Urinary bladder (tissue), 4 donors: ENCODE results near the gene FITM1. TPM values are rescaled to one million over a fixed set of nuclear protein-coding genes. Genes with fewer than 3 reads are reported as not detected.
A peak's percentile ranks its signal among the peaks of the same experiment; 100 is the strongest.

Experiments used
- DNase-seq: peaks from one replicate; pipeline ENCODE4 v3.0.0-alpha.2; 2015; ENCODE audit errors: extremely low spot score
- H3K27ac ChIP-seq: one replicate; pipeline ENCODE4 v1.5.1; 2013; ENCODE audit warnings: low read depth, mild to moderate bottlenecking, moderate library complexity
- H3K36me3 ChIP-seq: one replicate; pipeline ENCODE4 v1.6.1; 2013; ENCODE audit warnings: mild to moderate bottlenecking, moderate library complexity; ENCODE audit not compliant: insufficient read depth
- H3K4me1 ChIP-seq: one replicate; pipeline ENCODE4 v1.6.1; 2013; ENCODE audit warnings: mild to moderate bottlenecking, moderate library complexity; ENCODE audit not compliant: insufficient read depth
- H3K4me3 ChIP-seq: one replicate; pipeline ENCODE4 v1.5.1; 2013; ENCODE audit warnings: low read depth, low read length
- WGBS: extraction: QIAGEN DNeasy Blood & Tissue Kit; methylation state at CpG from one replicate; pipeline ENCODE4 v1.1.7; 2013; 5-methylcytosine and 5-hydroxymethylcytosine counted together
- polyA plus RNA-seq: library from polyadenylated mRNA; stranded (reverse); fragments of 200-250 nt; gene quantifications from one replicate; pipeline ENCODE4 v1.2.3, GENCODE V29; 2013
- small RNA-seq: library from RNA; depleted of rRNA; stranded (forward); fragments of <200 nt; gene quantifications from one replicate; pipeline ENCODE3, GENCODE V24; 2014
- total RNA-seq: library from RNA; depleted of rRNA; stranded (reverse); fragments of >200 nt; gene quantifications from one replicate; pipeline ENCODE4 v1.2.3, GENCODE V29; 2014
- donor health status: healthy with polysubstance abuse.
- donor health status: healthy.

The FITM1 gene
- total and polyA plus RNA-seq, 2 donors, result 0.81 to 4.2 TPM

GRCh38 chr14:24178399-24179178 is 48.1 kb downstream of the FITM1 start:
- peaks cover 2% of the 10 kb centered on the region for H3K36me3 ChIP-seq

GRCh38 chr14:24179294-24179960 is 49.0 kb downstream of the FITM1 start:
- no peak for DNase-seq
- WGBS, result 90% methylated on average over 14 of the region's 14 CpGs
- H3K36me3 ChIP-seq, result peaks cover 2% of the 10 kb centered on the region
- H3K4me1 ChIP-seq, result no peaks in the 10 kb centered on the region
- peak overlapping the region; percentile 41 for H3K27ac ChIP-seq
- H3K4me3 ChIP-seq, result no peak overlapping the region

More at GRCh38 chr14:24178399-24179178, 48.1 kb downstream of the FITM1 start:
- no peak for DNase-seq
- 93% methylated on average over 12 of the region's 12 CpGs for WGBS
- H3K27ac ChIP-seq, result no peak overlapping the region
- H3K4me1 ChIP-seq, result no peaks in the 10 kb centered on the region
- no peak overlapping the region for H3K4me3 ChIP-seq

- peaks cover 2% of the 10 kb centered on the region for H3K36me3 ChIP-seq
Measured at GRCh38 chr14:24179961-24180796, 49.7 kb downstream of the FITM1 start.

GRCh38 chr14:24181371-24182077 is 51.1 kb downstream of the FITM1 start:
- Histone ChIP-seq H3K27ac (no peak overlapping the region), H3K4me1 (no peaks in the 10 kb centered on the region), H3K36me3 (peaks cover 2% of the 10 kb centered on the region), H3K4me3 (no peak overlapping the region)
- DNase-seq, result no peak
- WGBS, result 85% methylated on average over 19 of the region's 19 CpGs

More at GRCh38 chr14:24179961-24180796, 49.7 kb downstream of the FITM1 start:
- no peak overlapping the region for H3K4me3 ChIP-seq
- 67% methylated on average over 18 of the region's 18 CpGs for WGBS
- DNase-seq, result no peak
- peak overlapping the region; percentile 43 for H3K27ac ChIP-seq
- H3K4me1 ChIP-seq, result no peaks in the 10 kb centered on the region

Small RNAs within 50 kb of the gene (small RNA-seq; reads per million reads assigned to genes)
- gene IPO4 (not detected), gene IRF9 (not detected), gene RNA5SP383 (0.09 reads per million)

Other genes starting within 250 kb of the FITM1 start
Only the 30 nearest of the 31 such genes appear.
- gene DHRS4, start 176.9 kb upstream of the FITM1 start, total RNA-seq, result 25.9 TPM
- gene DHRS4, start 176.9 kb upstream of the FITM1 start, polyA plus RNA-seq, result 53.1 TPM
- gene DHRS4L2, start 141.7 kb upstream of the FITM1 start, total RNA-seq, result 9.7 TPM
- gene DHRS4L2, start 141.7 kb upstream of the FITM1 start, polyA plus RNA-seq, result 30.7 TPM
- gene CARMIL3, start 78.7 kb upstream of the FITM1 start, total RNA-seq, result 1.5 TPM
- gene CARMIL3, start 78.7 kb upstream of the FITM1 start, polyA plus RNA-seq, result 0.33 TPM
- gene CPNE6, start 59.1 kb upstream of the FITM1 start, total RNA-seq, result 0.58 TPM
- gene CPNE6, start 59.1 kb upstream of the FITM1 start, polyA plus RNA-seq, result 1.9 TPM
- gene PCK2, start 36.3 kb upstream of the FITM1 start, total RNA-seq, result 5.3 TPM
- gene PCK2, start 36.3 kb upstream of the FITM1 start, polyA plus RNA-seq, result 23.7 TPM
- 34.0 TPM for gene DCAF11, start 15.9 kb upstream of the FITM1 start, total RNA-seq
- gene DCAF11, start 15.9 kb upstream of the FITM1 start, polyA plus RNA-seq, result 52.5 TPM
- 0.85 TPM for gene NRL, start 15.7 kb upstream of the FITM1 start, total RNA-seq
- gene NRL, start 15.7 kb upstream of the FITM1 start, polyA plus RNA-seq, result 2.9 TPM
- 78.0 TPM for gene PSME1, start 5.5 kb downstream of the FITM1 start, total RNA-seq
- 214 TPM for gene PSME1, start 5.5 kb downstream of the FITM1 start, polyA plus RNA-seq
- 5.0 TPM for gene EMC9, start 10.9 kb downstream of the FITM1 start, total RNA-seq
- 24.4 TPM for gene EMC9, start 10.9 kb downstream of the FITM1 start, polyA plus RNA-seq
- 67.9 TPM for gene PSME2, start 16.0 kb downstream of the FITM1 start, total RNA-seq
- gene PSME2, start 16.0 kb downstream of the FITM1 start, polyA plus RNA-seq, result 97.7 TPM
- gene RNF31, start 16.8 kb downstream of the FITM1 start, total RNA-seq, result 30.8 TPM
- gene RNF31, start 16.8 kb downstream of the FITM1 start, polyA plus RNA-seq, result 45.8 TPM
- gene IRF9, start 30.6 kb downstream of the FITM1 start, total RNA-seq, result 56.8 TPM
- gene IRF9, start 30.6 kb downstream of the FITM1 start, polyA plus RNA-seq, result 106 TPM
- gene REC8, start 41.4 kb downstream of the FITM1 start, total RNA-seq, result 5.8 TPM
- gene REC8, start 41.4 kb downstream of the FITM1 start, polyA plus RNA-seq, result 8.5 TPM
- gene IPO4, start 58.2 kb downstream of the FITM1 start, total RNA-seq, result 9.8 TPM
- 24.3 TPM for gene IPO4, start 58.2 kb downstream of the FITM1 start, polyA plus RNA-seq
- gene TM9SF1, start 64.8 kb downstream of the FITM1 start, total RNA-seq, result 30.4 TPM
- 48.1 TPM for gene TM9SF1, start 64.8 kb downstream of the FITM1 start, polyA plus RNA-seq
- 0.26 TPM for gene TSSK4, start 75.0 kb downstream of the FITM1 start, total RNA-seq
- gene TSSK4, start 75.0 kb downstream of the FITM1 start, polyA plus RNA-seq, result 0.11 TPM
- gene CHMP4A, start 82.8 kb downstream of the FITM1 start, total RNA-seq, result 22.5 TPM
- 111 TPM for gene CHMP4A, start 82.8 kb downstream of the FITM1 start, polyA plus RNA-seq
- 15.1 TPM for gene MDP1, start 85.4 kb downstream of the FITM1 start, total RNA-seq
- 29.1 TPM for gene MDP1, start 85.4 kb downstream of the FITM1 start, polyA plus RNA-seq
- gene NEDD8, start 101.7 kb downstream of the FITM1 start, total RNA-seq, result 73.8 TPM
- gene NEDD8, start 101.7 kb downstream of the FITM1 start, polyA plus RNA-seq, result 220 TPM
- gene GMPR2, start 102.3 kb downstream of the FITM1 start, total RNA-seq, result 44.9 TPM
- gene GMPR2, start 102.3 kb downstream of the FITM1 start, polyA plus RNA-seq, result 63.1 TPM
- 35.1 TPM for gene TINF2, start 112.0 kb downstream of the FITM1 start, total RNA-seq
- gene TINF2, start 112.0 kb downstream of the FITM1 start, polyA plus RNA-seq, result 68.7 TPM
- gene TGM1, start 132.5 kb downstream of the FITM1 start, total RNA-seq, result 1.2 TPM
- gene TGM1, start 132.5 kb downstream of the FITM1 start, polyA plus RNA-seq, result 0.65 TPM
- 9.5 TPM for gene RABGGTA, start 140.9 kb downstream of the FITM1 start, total RNA-seq
- gene RABGGTA, start 140.9 kb downstream of the FITM1 start, polyA plus RNA-seq, result 23.4 TPM
- 10.4 TPM for gene DHRS1, start 169.1 kb downstream of the FITM1 start, total RNA-seq
- 33.4 TPM for gene DHRS1, start 169.1 kb downstream of the FITM1 start, polyA plus RNA-seq
- gene NOP9, start 169.2 kb downstream of the FITM1 start, total RNA-seq, result 12.8 TPM
- 18.0 TPM for gene NOP9, start 169.2 kb downstream of the FITM1 start, polyA plus RNA-seq
- 7.3 TPM for gene CIDEB, start 177.3 kb downstream of the FITM1 start, total RNA-seq
- gene CIDEB, start 177.3 kb downstream of the FITM1 start, polyA plus RNA-seq, result 12.8 TPM
- 4.0 TPM for gene LTB4R2, start 179.5 kb downstream of the FITM1 start, total RNA-seq
- gene LTB4R2, start 179.5 kb downstream of the FITM1 start, polyA plus RNA-seq, result 2.8 TPM
- gene LTB4R, start 180.8 kb downstream of the FITM1 start, total RNA-seq, result 2.3 TPM
- 6.0 TPM for gene LTB4R, start 180.8 kb downstream of the FITM1 start, polyA plus RNA-seq
- 12.6 TPM for gene ADCY4, start 204.4 kb downstream of the FITM1 start, total RNA-seq
- gene ADCY4, start 204.4 kb downstream of the FITM1 start, polyA plus RNA-seq, result 28.7 TPM
- gene RIPK3, start 209.3 kb downstream of the FITM1 start, total RNA-seq, result 4.4 TPM
- 7.8 TPM for gene RIPK3, start 209.3 kb downstream of the FITM1 start, polyA plus RNA-seq